GM18951 (cell line): ENCODE results near the gene C6orf15.
"Not testable (repeated sequence)": the region's sequence is repeated elsewhere in the genome, so short reads cannot be mapped to it uniquely, and the experiment has no call there.

Source experiments
- POLR2A ChIP-seq: IDR thresholded peaks from 4 replicates; pipeline ENCODE4 v1.6.1; 2011; ENCODE audit warnings: mild to moderate bottlenecking; ENCODE audit not compliant: insufficient read length, insufficient read depth; ENCODE audit errors: extremely low read depth
- in situ Hi-C: fragments of 300-500 bp; cut with MboI; formaldehyde crosslinking; loops from one replicate; pipeline ENCODE4 v1.12.0; 2022; ENCODE audit warnings: low sequenced_read_pairs, mixed read lengths, inconsistent platforms; ENCODE audit not compliant: unreplicated experiment

C6orf15 gene

GRCh38 chr6:31090275-31090972 is 22.0 kb downstream of the C6orf15 start:
- TF ChIP-seq POLR2A = no peak
- in situ Hi-C loops = loop anchor here (25.0 kb wide), 1 partner anchor 628 kb away; no protein-coding TSS in a partner anchor

- in situ Hi-C loops = loop anchor here (10.0 to 25.0 kb wide), 2 partner anchors 263 to 625 kb away; no protein-coding TSS in a partner anchor
Observed at GRCh38 chr6:31087494-31088089, 24.8 kb downstream of the C6orf15 start.

GRCh38 chr6:31086788-31087440 is 25.5 kb downstream of the C6orf15 start:
- no peak for TF ChIP-seq POLR2A
- in situ Hi-C loops = loop anchor here (10.0 to 25.0 kb wide), 2 partner anchors 262 to 625 kb away; no protein-coding TSS in a partner anchor

More at GRCh38 chr6:31087494-31088089, 24.8 kb downstream of the C6orf15 start:
- TF ChIP-seq POLR2A = no peak

GRCh38 chr6:31083742-31084354 is 28.5 kb downstream of the C6orf15 start:
- in situ Hi-C loops = loop anchor here (10.0 to 25.0 kb wide), 2 partner anchors 259 to 622 kb away; no protein-coding TSS in a partner anchor
- TF ChIP-seq POLR2A = no peak

GRCh38 chr6:31081872-31082271 is 30.5 kb downstream of the C6orf15 start:
- no peak for TF ChIP-seq POLR2A
- in situ Hi-C loops = loop anchor here (10.0 to 25.0 kb wide), 2 partner anchors 257 to 620 kb away; no protein-coding TSS in a partner anchor

- TF ChIP-seq POLR2A = no peak
- in situ Hi-C loops = loop anchor here (10.0 to 25.0 kb wide), 3 partner anchors 165 to 617 kb away; partner anchors contain the start of gene VARS2
Observed at GRCh38 chr6:31079656-31080261, 32.6 kb downstream of the C6orf15 start.

GRCh38 chr6:31076611-31077010 is 35.8 kb downstream of the C6orf15 start:
- no peak for TF ChIP-seq POLR2A
- in situ Hi-C loops = loop anchor here (10.0 to 25.0 kb wide), 2 partner anchors 162 to 614 kb away; partner anchors contain the start of gene VARS2

- no peak for TF ChIP-seq POLR2A
- in situ Hi-C loops = loop anchor here (10.0 to 25.0 kb wide), 2 partner anchors 161 to 613 kb away; partner anchors contain the start of gene VARS2
Observed at GRCh38 chr6:31075528-31075927, 36.8 kb downstream of the C6orf15 start.

- no peak for TF ChIP-seq POLR2A
- in situ Hi-C loops = loop anchor here (10.0 kb wide), 1 partner anchor 160 kb away; the partner anchor contains the start of gene VARS2
Observed at GRCh38 chr6:31074401-31074800, 38.0 kb downstream of the C6orf15 start.

- in situ Hi-C loops = loop anchor here (10.0 kb wide), 1 partner anchor 156 kb away; the partner anchor contains the start of gene VARS2
- no peak for TF ChIP-seq POLR2A
Observed at GRCh38 chr6:31070711-31071197, 41.6 kb downstream of the C6orf15 start.

GRCh38 chr6:31068669-31069340 is 43.6 kb downstream of the C6orf15 start:
- TF ChIP-seq POLR2A = no peak
- in situ Hi-C loops = no loop called here

- in situ Hi-C loops = not testable (repeated sequence)
Observed at GRCh38 chr6:31067891-31068668, 44.3 kb downstream of the C6orf15 start.

GRCh38 chr6:31067028-31067427 is 45.3 kb downstream of the C6orf15 start:
- in situ Hi-C loops = not testable (repeated sequence)
